HEK293 (cell line): Measurements from ENCODE around the gene ZNF223.

Source experiments
- CTCF ChIP-seq: fragments of 450-650 bp; formaldehyde crosslinking; IDR thresholded peaks from 2 replicates; pipeline ENCODE4 v1.5.1; 2016; ENCODE audit warnings: missing biosample characterization, missing genetic modification characterization
- HOXD13 ChIP-seq: sonication (generic); formaldehyde crosslinking; IDR thresholded peaks from 2 replicates; pipeline ENCODE4 v1.8.0; 2022; ENCODE audit warnings: missing genetic modification reagents, borderline replicate concordance
- KLF17 ChIP-seq: fragments of 450-650 bp; formaldehyde crosslinking; IDR thresholded peaks from 2 replicates; pipeline ENCODE4 v1.5.1; 2016; ENCODE audit warnings: missing biosample characterization, missing genetic modification characterization
- PRDM1 ChIP-seq: fragments of 450-650 bp; formaldehyde crosslinking; IDR thresholded peaks from 2 replicates; pipeline ENCODE4; 2016; ENCODE audit warnings: missing biosample characterization, missing genetic modification characterization
- PRDM2 ChIP-seq: fragments of 450-650 bp; formaldehyde crosslinking; IDR thresholded peaks from 2 replicates; pipeline ENCODE4 v1.5.1; 2016; ENCODE audit warnings: missing biosample characterization, missing genetic modification characterization, borderline replicate concordance
- REPIN1 ChIP-seq: fragments of 450-650 bp; formaldehyde crosslinking; IDR thresholded peaks from 2 replicates; pipeline ENCODE4 v1.5.1; 2017; ENCODE audit warnings: missing biosample characterization, missing genetic modification characterization, low read depth
- SP2 ChIP-seq: fragments of 450-650 bp; formaldehyde crosslinking; IDR thresholded peaks from 2 replicates; pipeline ENCODE4 v1.5.1; 2016; ENCODE audit warnings: missing biosample characterization, missing genetic modification characterization
- TRIM28 ChIP-seq: IDR thresholded peaks from 2 replicates; pipeline ENCODE4 v1.6.1; 2011; ENCODE audit warnings: low read length, control low read depth, borderline replicate concordance
- YY2 ChIP-seq: fragments of 450-650 bp; formaldehyde crosslinking; IDR thresholded peaks from 2 replicates; pipeline ENCODE4 v1.5.1; 2016; ENCODE audit warnings: missing biosample characterization, missing genetic modification characterization
- ZBTB44 ChIP-seq: fragments of 450-650 bp; IDR thresholded peaks from 2 replicates; pipeline ENCODE4 v1.5.1; 2018; ENCODE audit warnings: missing biosample characterization, mild to moderate bottlenecking, missing genetic modification characterization
- ZEB2 ChIP-seq: fragments of 450-650 bp; formaldehyde crosslinking; IDR thresholded peaks from 2 replicates; pipeline ENCODE4 v1.5.1; 2016; ENCODE audit warnings: missing biosample characterization, missing genetic modification characterization
- ZFP41 ChIP-seq: fragments of 450-650 bp; formaldehyde crosslinking; IDR thresholded peaks from 2 replicates; pipeline ENCODE4 v1.5.1; 2016; ENCODE audit warnings: missing biosample characterization, missing genetic modification characterization, borderline replicate concordance
- ZNF121 ChIP-seq: fragments of 450-650 bp; formaldehyde crosslinking; IDR thresholded peaks from 2 replicates; pipeline ENCODE4 v1.5.1; 2016; ENCODE audit warnings: missing biosample characterization, missing genetic modification characterization
- ZNF132 ChIP-seq: fragments of 450-650 bp; formaldehyde crosslinking; IDR thresholded peaks from 2 replicates; pipeline ENCODE4 v1.5.1; 2017; ENCODE audit warnings: missing biosample characterization, missing genetic modification characterization, borderline replicate concordance
- ZNF302 ChIP-seq: fragments of 450-650 bp; formaldehyde crosslinking; IDR thresholded peaks from 2 replicates; pipeline ENCODE4 v1.5.1; 2016; ENCODE audit warnings: missing biosample characterization, missing genetic modification characterization, low read depth
- ZNF324 ChIP-seq: fragments of 450-650 bp; formaldehyde crosslinking; IDR thresholded peaks from 2 replicates; pipeline ENCODE4 v1.5.1; 2016; ENCODE audit warnings: missing biosample characterization, missing genetic modification characterization
- ZNF423 ChIP-seq: fragments of 450-650 bp; formaldehyde crosslinking; IDR thresholded peaks from 2 replicates; pipeline ENCODE4 v1.5.1; 2016; ENCODE audit warnings: missing biosample characterization, missing genetic modification characterization
- ZNF530 ChIP-seq: fragments of 450-650 bp; formaldehyde crosslinking; IDR thresholded peaks from 2 replicates; pipeline ENCODE4 v1.5.1; 2016; ENCODE audit warnings: low read depth, missing biosample characterization, missing genetic modification characterization
- ZNF610 ChIP-seq: fragments of 450-650 bp; formaldehyde crosslinking; IDR thresholded peaks from 2 replicates; pipeline ENCODE4 v1.5.1; 2016; ENCODE audit warnings: missing biosample characterization, missing genetic modification characterization, borderline replicate concordance
- ZNF623 ChIP-seq: fragments of 450-650 bp; formaldehyde crosslinking; IDR thresholded peaks from 2 replicates; pipeline ENCODE4 v1.5.1; 2016; ENCODE audit warnings: missing biosample characterization, missing genetic modification characterization
- ZNF645 ChIP-seq: fragments of 450-650 bp; formaldehyde crosslinking; IDR thresholded peaks from 2 replicates; pipeline ENCODE4; 2016; ENCODE audit warnings: missing biosample characterization, missing genetic modification characterization
- ZNF664 ChIP-seq: fragments of 450-650 bp; formaldehyde crosslinking; IDR thresholded peaks from 2 replicates; pipeline ENCODE4 v1.5.1; 2016; ENCODE audit warnings: missing biosample characterization, missing genetic modification characterization
- ZNF768 ChIP-seq: fragments of 450-650 bp; formaldehyde crosslinking; IDR thresholded peaks from 2 replicates; pipeline ENCODE4 v1.5.1; 2018; ENCODE audit warnings: missing biosample characterization, mild to moderate bottlenecking, missing genetic modification characterization
- ZNF776 ChIP-seq: fragments of 450-650 bp; formaldehyde crosslinking; IDR thresholded peaks from 2 replicates; pipeline ENCODE4 v1.5.0; 2017; ENCODE audit warnings: missing biosample characterization, missing genetic modification characterization, borderline replicate concordance
- ZNF777 ChIP-seq: fragments of 450-650 bp; formaldehyde crosslinking; IDR thresholded peaks from 2 replicates; pipeline ENCODE4 v1.5.1; 2017; ENCODE audit warnings: missing biosample characterization, missing genetic modification characterization, borderline replicate concordance
- ZNF837 ChIP-seq: fragments of 450-650 bp; formaldehyde crosslinking; IDR thresholded peaks from 2 replicates; pipeline ENCODE4 v1.5.1; 2016; ENCODE audit warnings: missing biosample characterization, missing genetic modification characterization
- ZNF843 ChIP-seq: fragments of 450-650 bp; formaldehyde crosslinking; IDR thresholded peaks from 2 replicates; pipeline ENCODE4 v1.5.1; 2016; ENCODE audit warnings: missing biosample characterization, missing genetic modification characterization

ZNF223 gene

GRCh38 chr19:44002566-44003460 lies 49.0 kb upstream of the ZNF223 start, which contains the start of gene ZNF230 (continued):
- peak; percentile 83 for TF ChIP-seq CTCF
- 0 out of 2 replicates have a peak, but pooled peaks have one; percentile 10 for TF ChIP-seq ZNF423
- no peak for TF ChIP-seq ZFP41 (tag by site-specific recombination)
- TF ChIP-seq PRDM2 (tag by site-specific recombination), result no peak
- 0 out of 2 replicates have a peak, but pooled peaks have one; percentile 5 for TF ChIP-seq ZBTB44 (tag by site-specific recombination)
- TF ChIP-seq ZNF843 (tag by site-specific recombination), result peak; percentile 54
- TF ChIP-seq ZNF302 (tag by site-specific recombination), result no peak
- 0 out of 2 replicates have a peak, but pooled peaks have one; percentile 6 for TF ChIP-seq ZNF664 (tag by site-specific recombination)
- peak; percentile 79 for TF ChIP-seq SP2
- TF ChIP-seq ZNF132 (tag by site-specific recombination), result no peak
- TF ChIP-seq ZNF777 (tag by site-specific recombination), result 0 out of 2 replicates have a peak, but pooled peaks have one; percentile 8
- TF ChIP-seq ZNF837 (tag by site-specific recombination), result no peak
- TF ChIP-seq ZNF530 (tag by site-specific recombination), result peak; percentile 16; the same call in 1 of the 2 replicates
- no peak for TF ChIP-seq ZNF623 (tag by site-specific recombination)
- TF ChIP-seq ZNF645 (tag by site-specific recombination), result no peak
- no peak for TF ChIP-seq ZNF121 (tag by site-specific recombination)
- TF ChIP-seq ZNF776 (tag by site-specific recombination), result no peak
- TF ChIP-seq ZEB2 (tag by site-specific recombination), result no peak; the same call in none of the 2 replicates
- TF ChIP-seq KLF17, result peak; percentile 44; the same call in 1 of the 2 replicates
- TF ChIP-seq ZNF610, result peak; percentile 57; the same call in 1 of the 2 replicates
- TF ChIP-seq TRIM28, result no peak
- 0 out of 2 replicates have a peak, but pooled peaks have one; percentile 54 for TF ChIP-seq ZNF324
- TF ChIP-seq ZNF768 (tag by site-specific recombination), result peak; percentile 32; the same call in 1 of the 2 replicates
- TF ChIP-seq PRDM1 (tag by site-specific recombination), result no peak; the same call in 1 of the 2 replicates
- peak; percentile 99 for TF ChIP-seq YY2 (tag by site-specific recombination)
- no peak for TF ChIP-seq HOXD13 (CRISPR knock-in tag)
- TF ChIP-seq REPIN1 (tag by site-specific recombination), result peak; percentile 48; the same call in 1 of the 2 replicates
